Mesothelial cell of epicardium (in vitro differentiated cells): ENCODE results near the gene KCNJ16. TPM values are rescaled to one million over a fixed set of nuclear protein-coding genes. Genes with fewer than 3 reads are reported as not detected.

Source experiments
- DNase-seq, 2 experiments: peaks; one replicate each; pipeline ENCODE4 v3.0.0; 2021; ENCODE audit warnings: low spot score in 2 of 2; ENCODE audit not compliant: unreplicated experiment in 2 of 2
- H3K27ac Mint-ChIP-seq: 2 replicates; pipeline ENCODE4 v1.8.0; 2021; ENCODE audit warnings: mixed read lengths
- H3K27me3 Mint-ChIP-seq: 2 replicates; pipeline ENCODE4 v1.8.0; 2021; ENCODE audit warnings: low read depth, mixed read lengths
- H3K36me3 Mint-ChIP-seq: 2 replicates; pipeline ENCODE4 v1.8.0; 2021; ENCODE audit warnings: mixed read lengths
- H3K4me1 Mint-ChIP-seq: 2 replicates; pipeline ENCODE4 v1.8.0; 2021; ENCODE audit warnings: mixed read lengths
- H3K4me3 Mint-ChIP-seq: 2 replicates; pipeline ENCODE4 v1.8.0; 2021; ENCODE audit warnings: mild to moderate bottlenecking, moderate library complexity, mixed read lengths
- H3K9me3 Mint-ChIP-seq: 2 replicates; pipeline ENCODE4 v1.8.0; 2021; ENCODE audit warnings: mixed read lengths
- total RNA-seq: library from RNA; stranded (reverse); gene quantifications from 3 replicates; pipeline ENCODE4 v1.2.1, GENCODE V29; 2021
- TF ChIP-seq, protein P1 (sequence below): fragments of 200-600 bp; sonication (generic); IDR thresholded peaks from one replicate; pipeline ENCODE4 v1.5.0; 2021; ENCODE audit warnings: antibody characterized with exemption; ENCODE audit not compliant: unreplicated experiment

KCNJ16 gene
- total RNA-seq, 1 donor from 2014 or later, result 0.18 TPM

DNA sequence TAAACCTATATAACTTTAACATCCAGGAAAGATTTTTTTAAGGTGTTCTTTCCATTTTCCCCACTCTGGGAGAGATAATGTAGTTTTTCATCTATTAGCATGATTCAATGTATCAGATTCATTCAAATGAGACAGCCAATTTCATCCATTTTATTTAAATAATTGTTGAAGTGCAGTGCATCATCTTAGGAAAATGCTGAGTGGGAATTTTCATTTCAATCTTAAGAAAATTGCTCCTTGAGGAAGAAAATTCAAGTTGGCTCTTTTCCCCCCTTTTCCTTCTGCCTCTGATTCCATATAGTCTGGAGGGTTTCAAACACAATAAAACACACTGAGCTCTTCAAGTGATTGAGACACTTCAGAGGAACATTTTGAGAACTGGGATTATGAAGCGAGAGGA is 3.4 kb upstream of the KCNJ16 start:
- no peaks in the 10 kb centered on the region for H3K9me3 Mint-ChIP-seq
- no peak overlapping the region for H3K4me3 Mint-ChIP-seq
- no peaks in the 10 kb centered on the region for H3K27me3 Mint-ChIP-seq
- DNase-seq, result no peak
- no peaks in the 10 kb centered on the region for H3K36me3 Mint-ChIP-seq
- TF ChIP-seq, protein P1, sequence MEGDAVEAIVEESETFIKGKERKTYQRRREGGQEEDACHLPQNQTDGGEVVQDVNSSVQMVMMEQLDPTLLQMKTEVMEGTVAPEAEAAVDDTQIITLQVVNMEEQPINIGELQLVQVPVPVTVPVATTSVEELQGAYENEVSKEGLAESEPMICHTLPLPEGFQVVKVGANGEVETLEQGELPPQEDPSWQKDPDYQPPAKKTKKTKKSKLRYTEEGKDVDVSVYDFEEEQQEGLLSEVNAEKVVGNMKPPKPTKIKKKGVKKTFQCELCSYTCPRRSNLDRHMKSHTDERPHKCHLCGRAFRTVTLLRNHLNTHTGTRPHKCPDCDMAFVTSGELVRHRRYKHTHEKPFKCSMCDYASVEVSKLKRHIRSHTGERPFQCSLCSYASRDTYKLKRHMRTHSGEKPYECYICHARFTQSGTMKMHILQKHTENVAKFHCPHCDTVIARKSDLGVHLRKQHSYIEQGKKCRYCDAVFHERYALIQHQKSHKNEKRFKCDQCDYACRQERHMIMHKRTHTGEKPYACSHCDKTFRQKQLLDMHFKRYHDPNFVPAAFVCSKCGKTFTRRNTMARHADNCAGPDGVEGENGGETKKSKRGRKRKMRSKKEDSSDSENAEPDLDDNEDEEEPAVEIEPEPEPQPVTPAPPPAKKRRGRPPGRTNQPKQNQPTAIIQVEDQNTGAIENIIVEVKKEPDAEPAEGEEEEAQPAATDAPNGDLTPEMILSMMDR, result no peak
- peaks cover 55% of the 10 kb centered on the region for H3K4me1 Mint-ChIP-seq
- H3K27ac Mint-ChIP-seq, result no peak overlapping the region

DNA sequence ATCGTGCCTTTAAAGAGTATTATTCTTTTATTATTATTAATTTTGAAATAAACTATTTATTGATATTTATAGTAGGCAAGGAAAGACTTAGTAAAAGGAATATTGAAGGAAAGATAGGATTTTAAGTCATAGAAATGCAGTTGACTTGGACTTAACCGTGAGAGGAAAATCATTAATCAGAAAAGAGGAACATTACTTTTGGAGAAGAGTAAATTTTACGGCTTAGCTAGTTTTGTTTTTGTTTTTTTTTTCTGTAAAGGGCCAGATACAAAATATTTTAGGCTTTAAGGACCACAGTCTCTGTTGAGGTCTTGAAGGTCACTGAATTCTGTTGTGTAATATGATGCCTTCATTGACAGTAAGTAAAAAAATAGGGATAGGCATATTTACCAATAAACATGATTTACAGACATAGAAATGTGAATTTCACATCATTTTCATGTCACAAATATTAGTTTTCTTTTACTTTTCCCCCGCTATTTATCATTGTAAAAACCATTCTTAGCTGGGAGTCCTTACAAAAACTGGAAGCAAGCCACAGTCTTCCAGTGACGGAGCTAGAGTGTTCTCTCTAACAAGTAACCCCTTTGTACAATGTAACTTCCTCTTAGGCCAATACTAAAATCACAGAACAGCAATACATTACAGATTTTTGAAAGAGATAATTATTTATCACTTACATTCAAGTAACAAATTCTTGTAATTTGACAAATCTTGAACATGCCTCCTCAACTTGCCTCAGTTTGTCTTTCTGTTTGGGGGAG is 2.3 kb upstream of the KCNJ16 start:
- H3K4me1 Mint-ChIP-seq, result peaks cover 53% of the 10 kb centered on the region
- no peak overlapping the region for H3K4me3 Mint-ChIP-seq
- H3K36me3 Mint-ChIP-seq, result no peaks in the 10 kb centered on the region
- H3K27me3 Mint-ChIP-seq, result no peaks in the 10 kb centered on the region
- no peaks in the 10 kb centered on the region for H3K9me3 Mint-ChIP-seq
- TF ChIP-seq, protein P1, result no peak
- no peak for DNase-seq
- H3K27ac Mint-ChIP-seq, result no peak overlapping the region

DNA sequence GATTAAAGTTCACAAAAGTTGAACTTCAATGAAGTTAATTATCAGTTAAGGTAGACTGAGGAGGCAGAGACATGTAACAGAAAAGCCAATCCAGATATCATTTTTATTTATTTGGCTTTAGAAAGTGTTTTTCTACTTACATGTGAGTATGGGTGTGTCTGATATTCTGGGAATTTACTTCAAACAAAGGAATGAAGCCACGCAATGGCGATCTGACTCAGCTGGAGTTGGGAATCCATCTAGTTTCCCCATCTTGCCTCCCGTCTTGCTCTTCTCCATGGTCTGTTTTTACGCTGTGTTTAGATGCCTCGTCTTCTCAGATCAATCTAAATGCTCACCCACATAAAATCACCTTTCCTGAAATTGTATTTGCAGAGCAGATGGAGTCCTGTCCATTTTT is 1.7 kb upstream of the KCNJ16 start:
- no peaks in the 10 kb centered on the region for H3K9me3 Mint-ChIP-seq
- TF ChIP-seq, protein P1, result no peak

DNA sequence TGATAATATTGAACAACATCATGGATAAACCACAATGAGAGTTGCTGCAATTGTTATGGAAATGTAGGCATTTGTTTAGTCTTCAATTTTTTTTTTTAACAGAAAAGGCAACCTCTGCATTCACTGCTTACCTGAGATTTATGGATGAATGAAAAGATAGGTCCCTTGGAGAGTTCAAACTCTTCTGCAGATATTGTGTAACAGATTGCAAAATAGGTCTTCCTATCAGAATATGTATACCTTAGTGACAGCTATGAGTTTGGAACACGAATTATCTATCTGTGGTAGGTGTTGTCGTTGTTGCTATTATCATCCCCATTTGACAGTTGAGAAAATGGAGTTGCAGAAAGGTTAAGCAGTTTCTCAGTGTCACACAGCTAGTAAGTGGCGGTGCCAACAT is 1.2 kb upstream of the KCNJ16 start:
- Mint-ChIP-seq H3K9me3 (no peaks in the 10 kb centered on the region), H3K27ac (no peak overlapping the region), H3K4me3 (no peak overlapping the region), H3K27me3 (no peaks in the 10 kb centered on the region), H3K4me1 (peaks cover 54% of the 10 kb centered on the region), H3K36me3 (no peaks in the 10 kb centered on the region)
- DNase-seq, result no peak
- TF ChIP-seq, protein P1, result no peak

More for the DNA sequence above, 1.7 kb upstream of the KCNJ16 start:
- H3K27me3 Mint-ChIP-seq, result no peaks in the 10 kb centered on the region
- no peak overlapping the region for H3K27ac Mint-ChIP-seq
- H3K4me3 Mint-ChIP-seq, result no peak overlapping the region
- no peaks in the 10 kb centered on the region for H3K36me3 Mint-ChIP-seq
- peaks cover 53% of the 10 kb centered on the region for H3K4me1 Mint-ChIP-seq
- DNase-seq, result no peak

DNA sequence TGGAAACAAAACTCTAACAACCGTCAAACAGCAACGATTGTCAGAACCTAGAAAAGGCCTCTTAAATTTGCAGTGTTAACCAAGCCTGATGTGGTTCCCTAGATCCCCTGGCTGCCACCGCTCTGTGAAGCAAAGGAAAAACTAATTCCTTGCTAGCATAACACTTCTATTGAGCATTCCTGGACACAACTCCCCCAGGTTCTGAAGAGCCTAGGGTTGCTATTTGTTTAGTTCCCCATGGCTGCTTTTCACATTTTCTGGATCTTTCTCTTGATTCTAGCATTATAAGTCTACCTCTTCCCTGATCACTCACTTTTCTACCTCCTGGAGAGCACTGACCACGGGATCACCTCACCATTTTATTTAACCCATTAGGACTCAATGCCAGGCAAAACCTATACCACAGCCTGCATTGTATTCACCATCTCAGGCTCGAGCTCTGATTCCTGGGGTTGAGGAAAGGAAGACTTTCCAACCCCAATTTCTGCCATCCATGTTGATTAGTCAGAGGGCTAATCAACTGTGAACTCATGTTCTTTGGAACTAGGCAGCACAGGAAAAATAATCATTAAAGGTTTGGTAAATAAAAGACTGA is 692 bp upstream of the KCNJ16 start:
- Mint-ChIP-seq H3K36me3 (no peaks in the 10 kb centered on the region), H3K27ac (no peak overlapping the region), H3K4me1 (peaks cover 54% of the 10 kb centered on the region), H3K27me3 (no peaks in the 10 kb centered on the region), H3K4me3 (no peak overlapping the region), H3K9me3 (no peaks in the 10 kb centered on the region)
- DNase-seq, result no peak
- TF ChIP-seq, protein P1, result no peak
